GM23338 (cell line): Measurements from ENCODE around the gene KIF22. TPM values are rescaled to one million over a fixed set of nuclear protein-coding genes. Genes with fewer than 3 reads are reported as not detected.

ENCODE experiments used
- ATAC-seq: fragments of 200-7000 bp; cut with Tn5 transposase; 3 replicates; pipeline ENCODE4 v1.9.1; 2020
- DNase-seq: peaks from one replicate; pipeline ENCODE4 v3.0.0-alpha.2; 2015; ENCODE audit warnings: low spot score
- H2AFZ ChIP-seq: fragments of 200-600 bp; sonication (generic); 2 replicates; pipeline ENCODE4 v1.8.0; 2016; ENCODE audit warnings: antibody characterized with exemption, mild to moderate bottlenecking, moderate library complexity
- H3F3A ChIP-seq: fragments of 200-600 bp; sonication (generic); replicated peaks from 2 replicates; pipeline ENCODE4 v1.8.0; 2017; ENCODE audit warnings: antibody characterized with exemption, mixed run types, low read depth
- H3K27ac ChIP-seq: fragments of 200-600 bp; sonication (generic); 2 replicates; pipeline ENCODE4 v1.6.1; 2016; ENCODE audit warnings: low read depth
- H3K27me3 ChIP-seq: fragments of 200-600 bp; sonication (generic); 2 replicates; pipeline ENCODE4 v1.8.0; 2016; ENCODE audit warnings: mild to moderate bottlenecking, mixed run types, moderate library complexity; ENCODE audit not compliant: insufficient read depth
- H3K36me3 ChIP-seq: fragments of 200-600 bp; sonication (generic); 2 replicates; pipeline ENCODE4 v1.8.0; 2016; ENCODE audit warnings: mild to moderate bottlenecking; ENCODE audit not compliant: insufficient read depth
- H3K4me1 ChIP-seq: fragments of 200-600 bp; sonication (generic); 2 replicates; pipeline ENCODE4 v1.8.0; 2016; ENCODE audit warnings: mild to moderate bottlenecking, moderate library complexity; ENCODE audit not compliant: insufficient read depth
- H3K4me2 ChIP-seq: fragments of 200-600 bp; sonication (generic); 2 replicates; pipeline ENCODE4 v1.7.1; 2017; ENCODE audit warnings: mixed run types
- H3K4me3 ChIP-seq: fragments of 200-600 bp; sonication (generic); 2 replicates; pipeline ENCODE4 v1.6.1; 2016; ENCODE audit warnings: mixed run types
- H3K79me2 ChIP-seq: fragments of 200-600 bp; sonication (generic); replicated peaks from 2 replicates; pipeline ENCODE4 v1.8.0; 2017; ENCODE audit warnings: mild to moderate bottlenecking; ENCODE audit not compliant: insufficient read depth
- H3K9me2 ChIP-seq: fragments of 200-600 bp; sonication (generic); 2 replicates; pipeline ENCODE4 v1.8.0; 2017; ENCODE audit not compliant: insufficient read depth
- H4K20me1 ChIP-seq: fragments of 200-600 bp; sonication (generic); replicated peaks from 2 replicates; pipeline ENCODE4 v1.8.0; 2017; ENCODE audit warnings: mild to moderate bottlenecking; ENCODE audit not compliant: insufficient read depth
- H3K27ac Mint-ChIP-seq: 2 replicates; pipeline ENCODE4 v1.8.0; 2020; ENCODE audit warnings: inconsistent platforms, mild to moderate bottlenecking, moderate library complexity, mixed read lengths
- H3K27me3 Mint-ChIP-seq: 3 replicates; pipeline ENCODE4 v1.8.0; 2022; ENCODE audit warnings: low read depth, mild to moderate bottlenecking, moderate library complexity, mixed read lengths, inconsistent platforms; ENCODE audit not compliant: insufficient read depth, poor library complexity
- H3K36me3 Mint-ChIP-seq: 3 replicates; pipeline ENCODE4 v1.8.0; 2021; ENCODE audit warnings: low read depth, mild to moderate bottlenecking, inconsistent platforms, moderate library complexity, mixed read lengths
- H3K4me1 Mint-ChIP-seq: 3 replicates; pipeline ENCODE4 v1.8.0; 2020; ENCODE audit warnings: mild to moderate bottlenecking, inconsistent platforms, mixed read lengths
- H3K4me3 Mint-ChIP-seq: 3 replicates; pipeline ENCODE4 v1.8.0; 2021; ENCODE audit warnings: moderate library complexity, mild to moderate bottlenecking, inconsistent platforms, mixed read lengths
- H3K9me3 Mint-ChIP-seq: 3 replicates; pipeline ENCODE4 v1.8.0; 2020; ENCODE audit warnings: moderate library complexity, mild to moderate bottlenecking, inconsistent platforms, mixed read lengths
- CREB1 ChIP-seq: fragments of 250-450 bp; sonication (Bioruptor Pico); IDR thresholded peaks from 2 replicates; pipeline ENCODE4 v1.5.0; 2020; ENCODE audit warnings: low read depth, mild to moderate bottlenecking, moderate library complexity
- CTCF ChIP-seq, 2 experiments: fragments of 200-600 bp in 1 of 2; sonication (generic) in 1 of 2; conservative IDR thresholded peaks; 2 replicates each; pipeline versions ENCODE4 v1.5.1 to v1.6.1; 2016 to 2017; ENCODE audit warnings: antibody characterized with exemption in 2 of 2, low read depth in 2 of 2, mild to moderate bottlenecking in 2 of 2, moderate library complexity in 1 of 2
- ETS1 ChIP-seq: IDR thresholded peaks from 2 replicates; pipeline ENCODE4 v1.6.1; 2016; ENCODE audit warnings: antibody characterized with exemption
- EZH2 ChIP-seq: fragments of 200-600 bp; sonication (generic); IDR thresholded peaks from one replicate; pipeline ENCODE4 v1.8.0; 2017; ENCODE audit warnings: antibody characterized with exemption, mild to moderate bottlenecking, low read depth; ENCODE audit not compliant: unreplicated experiment
- JUNB ChIP-seq: IDR thresholded peaks from one replicate; pipeline ENCODE4 v1.6.1; 2016; ENCODE audit warnings: antibody characterized with exemption; ENCODE audit not compliant: unreplicated experiment
- NANOG ChIP-seq: IDR thresholded peaks from 2 replicates; pipeline ENCODE4 v1.6.1; 2016; ENCODE audit warnings: antibody characterized with exemption, borderline replicate concordance
- POLR2AphosphoS5 ChIP-seq: IDR thresholded peaks from 2 replicates; pipeline ENCODE4 v1.6.1; 2016; ENCODE audit warnings: antibody characterized with exemption, low read depth
- REST ChIP-seq: IDR thresholded peaks from one replicate; pipeline ENCODE4 v1.6.1; 2018; ENCODE audit warnings: antibody characterized with exemption; ENCODE audit not compliant: unreplicated experiment
- STAT1 ChIP-seq: IDR thresholded peaks from one replicate; pipeline ENCODE4 v1.6.1; 2016; ENCODE audit warnings: antibody characterized with exemption; ENCODE audit not compliant: unreplicated experiment
- ZNF114 ChIP-seq: fragments of 250-450 bp; sonication (Bioruptor Pico); IDR thresholded peaks from 2 replicates; pipeline ENCODE4 v1.5.0; 2020; ENCODE audit warnings: mild to moderate bottlenecking, moderate library complexity
- ZNF331 ChIP-seq: fragments of 250-450 bp; sonication (Bioruptor Pico); IDR thresholded peaks from 2 replicates; pipeline ENCODE4 v1.5.0; 2020; ENCODE audit warnings: low read depth, mild to moderate bottlenecking, moderate library complexity
- polyA plus RNA-seq: library from polyadenylated mRNA; unstranded; fragments of >200 nt; fragmentation: Nextera tagmentation; extraction: Ambion mirVana; gene quantifications from 2 replicates; pipeline ENCODE4 v1.2.1, GENCODE V29; 2016
- total RNA-seq: library from RNA; depleted of rRNA; stranded (reverse); fragments of >200 nt; shearing (Covaris generic); gene quantifications from 2 replicates; pipeline ENCODE4 v1.2.3, GENCODE V29; 2014

The KIF22 gene
- total and polyA plus RNA-seq, 2 experiments from 2014 or later = 110 to 192 TPM

GRCh38 chr16:29765167-29766032 lies 25.2 kb upstream of the KIF22 start (continued):
- TF ChIP-seq REST (no peak), CREB1 (CRISPR knock-in tag) (no peak), ETS1 (no peak), ZNF331 (no peak), STAT1 (no peak), EZH2 (no peak)

GRCh38 chr16:29766571-29766970 lies 24.0 kb upstream of the KIF22 start:
- Histone ChIP-seq H2AFZ (no peak overlapping the region), H3K27ac (no peak overlapping the region), H3K36me3 (no peaks in the 10 kb centered on the region), H3K9me2 (no peaks in the 10 kb centered on the region), H4K20me1 (no peaks in the 10 kb centered on the region), H3K4me1 (no peaks in the 10 kb centered on the region), H3K4me3 (no peak overlapping the region), H3K4me2 (no peak overlapping the region), H3F3A (no peaks in the 10 kb centered on the region), H3K79me2 (no peaks in the 10 kb centered on the region), H3K27me3 (no peaks in the 10 kb centered on the region)
- DNase-seq (no peak), ATAC-seq (no peak)
- no peaks in the 10 kb centered on the region for H3K4me1 Mint-ChIP-seq
- no peak for TF ChIP-seq STAT1
- no peak for TF ChIP-seq NANOG
- no peak for TF ChIP-seq ZNF114 (CRISPR knock-in tag)
- TF ChIP-seq POLR2AphosphoS5 = no peak
- TF ChIP-seq CTCF (conservative IDR thresholded peaks at IDR 0.05; ENCODE audit: low read depth in 2 of 2) = no peak
- no peak for TF ChIP-seq EZH2
- TF ChIP-seq CREB1 (CRISPR knock-in tag) = no peak
- TF ChIP-seq REST = no peak
- no peak for TF ChIP-seq JUNB
- no peak for TF ChIP-seq ZNF331
- TF ChIP-seq ETS1 = no peak
- H3K36me3 Mint-ChIP-seq = no peaks in the 10 kb centered on the region
- H3K27me3 Mint-ChIP-seq = peaks cover 5% of the 10 kb centered on the region
- H3K27ac Mint-ChIP-seq = no peak overlapping the region
- H3K9me3 Mint-ChIP-seq = no peaks in the 10 kb centered on the region
- H3K4me3 Mint-ChIP-seq = no peak overlapping the region
